Endothelial cell of umbilical vein (primary cell): ENCODE results near the gene FGD3. TPM values are rescaled to one million over a fixed set of nuclear protein-coding genes. Genes with fewer than 3 reads are reported as not detected.

ENCODE experiments used
- BruUV-seq: library from RNA; stranded (reverse); fragments of 400-500 nt; replicated peaks from 2 replicates; lab custom pipeline; 2021; lab: Mats Ljungman, UMichigan
- CTCF ChIA-PET: fragments of 300-600, 350-600 bp; sonication (Branson Sonifier 250); formaldehyde crosslinking; loops from one replicate; lab custom pipeline; 2021; ENCODE audit warnings: antibody characterized with exemption, inconsistent platforms; lab: Charles Lee
- POLR2A ChIA-PET: fragments of 300-600, 350-600 bp; sonication (Branson Sonifier 250); formaldehyde crosslinking; loops from one replicate; lab custom pipeline; 2021; ENCODE audit warnings: antibody characterized with exemption, inconsistent platforms; lab: Charles Lee
- DNase-seq: peaks from one replicate; pipeline ENCODE4 v3.0.0-alpha.2; 2011; ENCODE audit warnings: low read depth, low spot score
- FAIRE-seq: peaks from 2 replicates; lab custom pipeline; 2011; peaks lifted over from hg19 to GRCh38; lab: Jason Lieb, UNC
- H2AFZ ChIP-seq: 2 replicates; pipeline ENCODE4 v1.6.0; 2012; ENCODE audit warnings: low read depth, low read length, control low read depth, inconsistent platforms
- H3K27ac ChIP-seq: 2 replicates; pipeline ENCODE4 v1.5.1; 2011; ENCODE audit warnings: low read depth, mild to moderate bottlenecking, control low read depth, low read length, moderate library complexity; ENCODE audit not compliant: insufficient read depth
- H3K27me3 ChIP-seq, 2 experiments: 2 replicates each; pipeline versions ENCODE4 v1.6.0 to v1.6.1; 2011; ENCODE audit warnings: low read length in 2 of 2, mixed read lengths in 1 of 2; ENCODE audit not compliant: control insufficient read depth in 2 of 2, insufficient read depth in 2 of 2
- H3K36me3 ChIP-seq, 2 experiments: 2 replicates in 1 of 2; 3 replicates in 1 of 2; pipeline ENCODE4 v1.5.1; 2011; ENCODE audit warnings: low read length in 2 of 2, mild to moderate bottlenecking in 1 of 2, moderate library complexity in 1 of 2; ENCODE audit not compliant: control insufficient read depth in 2 of 2, insufficient read depth in 2 of 2; ENCODE audit errors: extremely low read depth in 1 of 2
- H3K4me1 ChIP-seq: 3 replicates; pipeline ENCODE4 v1.5.1; 2011; ENCODE audit warnings: mild to moderate bottlenecking, low read length; ENCODE audit not compliant: control insufficient read depth, insufficient read depth; ENCODE audit errors: extremely low read depth
- H3K4me2 ChIP-seq: 2 replicates; pipeline ENCODE4 v1.6.1; 2011; ENCODE audit warnings: low read length, control low read depth, mixed read lengths; ENCODE audit not compliant: insufficient read depth
- H3K4me3 ChIP-seq, 3 experiments: fragments of 200-600 bp in 1 of 3; sonication (generic), shearing (Covaris generic) in 1 of 3; replicated peaks in 1 of 3; 2 replicates each; pipeline ENCODE4 v1.5.1; 2011 to 2016; ENCODE audit warnings: control low read depth in 3 of 3, low read length in 3 of 3, mild to moderate bottlenecking in 2 of 3, inconsistent platforms in 1 of 3, low read depth in 1 of 3, moderate library complexity in 1 of 3; ENCODE audit not compliant: insufficient read depth in 1 of 3
- H3K79me2 ChIP-seq: 2 replicates; pipeline ENCODE4 v1.6.0; 2012; ENCODE audit warnings: low read length, inconsistent platforms; ENCODE audit not compliant: control insufficient read depth, insufficient read depth
- H3K9ac ChIP-seq: replicated peaks from 2 replicates; pipeline ENCODE3; 2011; ENCODE audit warnings: low read length, control low read depth; ENCODE audit not compliant: insufficient read depth; ENCODE audit errors: extremely low read depth
- H3K9me1 ChIP-seq: replicated peaks from 3 replicates; pipeline ENCODE4 v1.6.0; 2011; ENCODE audit warnings: mild to moderate bottlenecking, low read length; ENCODE audit not compliant: control insufficient read depth, insufficient read depth; ENCODE audit errors: extremely low read depth
- H3K9me3 ChIP-seq: replicated peaks from 2 replicates; pipeline ENCODE4 v1.5.1; 2012; ENCODE audit warnings: low read length, inconsistent platforms; ENCODE audit not compliant: control insufficient read depth, insufficient read depth
- H4K20me1 ChIP-seq: replicated peaks from 2 replicates; pipeline ENCODE3; 2011; ENCODE audit warnings: mild to moderate bottlenecking, low read length; ENCODE audit not compliant: control insufficient read depth, insufficient read depth; ENCODE audit errors: extremely low read depth
- EZH2 ChIP-seq: IDR thresholded peaks from 2 replicates; pipeline ENCODE4 v1.6.1; 2012; ENCODE audit warnings: borderline replicate concordance, low read depth, mild to moderate bottlenecking, moderate library complexity, low read length, inconsistent platforms; ENCODE audit not compliant: severe bottlenecking
- FOS ChIP-seq: IDR thresholded peaks from 2 replicates; pipeline ENCODE4 v1.6.1; 2011; ENCODE audit warnings: mild to moderate bottlenecking, low read length, moderate library complexity, borderline replicate concordance; ENCODE audit not compliant: insufficient read depth
- GATA2 ChIP-seq: IDR thresholded peaks from 2 replicates; pipeline ENCODE4 v1.7.0; 2011; ENCODE audit warnings: low read depth, mild to moderate bottlenecking, moderate library complexity, mixed read lengths, low read length; ENCODE audit not compliant: insufficient read length, insufficient read depth
- JUN ChIP-seq: IDR thresholded peaks from 2 replicates; pipeline ENCODE4 v1.6.1; 2011; ENCODE audit warnings: borderline replicate concordance, low read depth; ENCODE audit not compliant: insufficient read length, insufficient read depth
- MYC ChIP-seq: IDR thresholded peaks from one replicate; pipeline ENCODE4 v1.6.1; 2011; ENCODE audit warnings: mild to moderate bottlenecking, low read depth, low read length
- POLR2A ChIP-seq: IDR thresholded peaks from 2 replicates; pipeline ENCODE4 v1.6.1; 2012; ENCODE audit warnings: low read depth, mild to moderate bottlenecking, control low read depth, low read length
- POLR2AphosphoS5 ChIP-seq: IDR thresholded peaks from 2 replicates; pipeline ENCODE4 v1.6.1; 2012; ENCODE audit warnings: low read depth, mild to moderate bottlenecking, control low read depth, low read length, moderate library complexity; ENCODE audit not compliant: insufficient read depth
- dilution Hi-C: fragments of 300-500 bp; cut with MboI; formaldehyde crosslinking; loops from one replicate; pipeline ENCODE4 v1.15.0; 2019; ENCODE audit warnings: low sequenced_read_pairs; ENCODE audit not compliant: extremely low pct_ligation_motif_present
- intact Hi-C: fragments of 100-400 bp; cut with micrococcal nuclease; formaldehyde crosslinking; loops from one replicate; pipeline ENCODE4 v1.10.0; 2022
- polyA plus RNA-seq, 4 experiments: library from polyadenylated mRNA; depleted of rRNA in 3 of 4; stranded (reverse) in 3 of 4; unstranded in 1 of 4; fragments of >200 nt; gene quantifications; 2 replicates each; pipeline versions ENCODE4 v1.2.1 to v1.2.3, GENCODE V29; 2011 to 2012; ENCODE audit warnings: missing spikeins in 1 of 4
- total RNA-seq: library from RNA; stranded (reverse); gene quantifications from 2 replicates; pipeline ENCODE4 v1.2.3, GENCODE V29; 2021
- TF ChIP-seq, protein P1 (sequence below), 2 donors: IDR thresholded peaks; 1 replicate in 1 of 2; 2 replicates in 1 of 2; pipeline ENCODE4 v1.5.1; 2011; ENCODE audit warnings: low read length in 2 of 2, mild to moderate bottlenecking in 2 of 2, moderate library complexity in 2 of 2, control low read depth in 1 of 2, inconsistent platforms in 1 of 2, low read depth in 1 of 2; ENCODE audit not compliant: insufficient read depth in 1 of 2; ENCODE audit errors: extremely low read depth in 1 of 2
- TF ChIP-seq, protein P2 (sequence below): IDR thresholded peaks from 2 replicates; pipeline ENCODE4 v1.6.1; 2011; ENCODE audit not compliant: insufficient read depth, insufficient read length

Gene FGD3
- total and polyA plus RNA-seq, 2 donors (not counting 3 experiments of a cell fraction or from before 2014, with no cell fraction given), result not detected

GRCh38 chr9:93035106-93035660, 87.9 kb downstream of the FGD3 start:
- intact Hi-C loops (no loop called here), dilution Hi-C loops (no loop called here)
- no peak overlapping the region for H2AFZ ChIP-seq
- H4K20me1 ChIP-seq, result no peaks in the 10 kb centered on the region
- no peaks in the 10 kb centered on the region for H3K27me3 ChIP-seq
- no peaks in the 10 kb centered on the region for H3K36me3 ChIP-seq
- H3K4me2 ChIP-seq, result no peak overlapping the region
- TF ChIP-seq GATA2, result no peak
- POLR2A ChIA-PET, result no interaction called here
- no peak overlapping the region for H3K27ac ChIP-seq
- no peaks in the 10 kb centered on the region for H3K4me1 ChIP-seq
- FAIRE-seq, result no peak
- DNase-seq, result no peak
- no peaks in the 10 kb centered on the region for H3K9me3 ChIP-seq
- H3K4me3 ChIP-seq, result no peak overlapping the region
- no peak overlapping the region for H3K9ac ChIP-seq
- CTCF ChIA-PET, result interaction anchor here (0.9 kb wide), 1 partner anchor 32 kb away, joined by 3 read pairs; no protein-coding TSS in a partner anchor
- H3K79me2 ChIP-seq, result no peaks in the 10 kb centered on the region
- no TSS peak for BruUV-seq
- no peaks in the 10 kb centered on the region for H3K9me1 ChIP-seq

- ChIA-PET POLR2A (no interaction called here), CTCF (interaction anchor here (0.9 kb wide), 1 partner anchor 33 kb away, joined by 3 read pairs; no protein-coding TSS in a partner anchor)
- Histone ChIP-seq H3K9ac (no peak overlapping the region), H3K4me3 (no peak overlapping the region), H3K4me1 (no peaks in the 10 kb centered on the region), H3K4me2 (no peak overlapping the region), H2AFZ (no peak overlapping the region), H3K27ac (no peak overlapping the region), H4K20me1 (no peaks in the 10 kb centered on the region), H3K27me3 (no peaks in the 10 kb centered on the region), H3K36me3 (no peaks in the 10 kb centered on the region), H3K79me2 (no peaks in the 10 kb centered on the region), H3K9me1 (no peaks in the 10 kb centered on the region), H3K9me3 (no peaks in the 10 kb centered on the region)
- intact Hi-C loops, result no loop called here
- TF ChIP-seq, protein P1, sequence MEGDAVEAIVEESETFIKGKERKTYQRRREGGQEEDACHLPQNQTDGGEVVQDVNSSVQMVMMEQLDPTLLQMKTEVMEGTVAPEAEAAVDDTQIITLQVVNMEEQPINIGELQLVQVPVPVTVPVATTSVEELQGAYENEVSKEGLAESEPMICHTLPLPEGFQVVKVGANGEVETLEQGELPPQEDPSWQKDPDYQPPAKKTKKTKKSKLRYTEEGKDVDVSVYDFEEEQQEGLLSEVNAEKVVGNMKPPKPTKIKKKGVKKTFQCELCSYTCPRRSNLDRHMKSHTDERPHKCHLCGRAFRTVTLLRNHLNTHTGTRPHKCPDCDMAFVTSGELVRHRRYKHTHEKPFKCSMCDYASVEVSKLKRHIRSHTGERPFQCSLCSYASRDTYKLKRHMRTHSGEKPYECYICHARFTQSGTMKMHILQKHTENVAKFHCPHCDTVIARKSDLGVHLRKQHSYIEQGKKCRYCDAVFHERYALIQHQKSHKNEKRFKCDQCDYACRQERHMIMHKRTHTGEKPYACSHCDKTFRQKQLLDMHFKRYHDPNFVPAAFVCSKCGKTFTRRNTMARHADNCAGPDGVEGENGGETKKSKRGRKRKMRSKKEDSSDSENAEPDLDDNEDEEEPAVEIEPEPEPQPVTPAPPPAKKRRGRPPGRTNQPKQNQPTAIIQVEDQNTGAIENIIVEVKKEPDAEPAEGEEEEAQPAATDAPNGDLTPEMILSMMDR (IDR thresholded peaks at IDR 0.05; ENCODE audit: extremely low read depth in 1 of 2, insufficient read depth in 1 of 2, low read depth in 1 of 2, low read length in 2 of 2), result no peak
- TF ChIP-seq, protein P2, sequence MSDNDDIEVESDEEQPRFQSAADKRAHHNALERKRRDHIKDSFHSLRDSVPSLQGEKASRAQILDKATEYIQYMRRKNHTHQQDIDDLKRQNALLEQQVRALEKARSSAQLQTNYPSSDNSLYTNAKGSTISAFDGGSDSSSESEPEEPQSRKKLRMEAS, result no peak
- TF ChIP-seq JUN (no peak), FOS (no peak), EZH2 (no peak), POLR2A (no peak), MYC (no peak), GATA2 (no peak), POLR2AphosphoS5 (no peak)
- FAIRE-seq (no peak), DNase-seq (no peak)
- no TSS peak for BruUV-seq
- dilution Hi-C loops, result no loop called here
Measured at GRCh38 chr9:93035821-93036351, 88.6 kb downstream of the FGD3 start.
